ENCODE results near the gene SPTSSB. TPM values are rescaled to one million over a fixed set of nuclear protein-coding genes. Genes with fewer than 3 reads are reported as not detected.

The SPTSSB gene
- total RNA-seq, 1 donor from 2014 or later, result 0.50 TPM

DNA sequence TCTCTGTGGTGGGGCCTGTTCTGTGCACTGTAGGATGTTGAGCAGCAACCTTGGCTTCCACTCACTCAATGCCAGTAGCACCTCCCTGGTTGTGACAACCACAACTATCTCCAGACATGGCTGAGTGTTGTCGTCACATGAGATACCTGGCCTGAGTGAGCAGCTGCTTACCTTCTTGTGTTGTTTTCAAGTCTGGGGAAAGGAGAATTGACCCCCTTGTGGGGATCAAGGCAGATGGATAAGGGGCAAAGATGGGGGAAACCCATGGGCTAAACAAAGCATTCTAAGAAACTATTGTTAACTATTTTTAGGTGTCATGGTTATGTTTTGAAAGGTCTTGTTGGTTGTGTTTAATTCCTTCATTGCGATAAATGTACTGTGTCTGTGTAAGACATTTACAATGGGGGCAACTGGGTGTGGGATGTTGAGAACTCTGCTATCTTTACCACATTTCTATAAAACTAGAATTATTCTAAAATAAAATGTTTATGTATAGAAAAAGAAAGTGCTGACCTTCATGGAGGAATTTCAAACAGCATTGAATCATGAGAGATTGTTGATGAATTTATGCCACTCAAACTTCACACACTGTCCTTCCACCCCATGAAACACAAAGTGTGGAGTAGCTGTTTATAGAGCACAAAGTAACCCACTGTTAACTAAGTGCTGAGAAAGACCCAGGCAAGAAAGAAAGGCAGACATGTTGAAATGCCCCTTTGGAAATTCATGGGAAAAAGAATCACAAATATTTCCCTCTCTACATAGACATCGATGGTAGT is 48.4 kb upstream of the SPTSSB start:
- H3K36me3 ChIP-seq (ENCODE audit: insufficient read depth, low read length), result no peaks in the 10 kb centered on the region
- H3K79me2 ChIP-seq (ENCODE audit: insufficient read depth, low read length), result no peaks in the 10 kb centered on the region
- H3K4me1 Mint-ChIP-seq (ENCODE audit: low read depth, unreplicated experiment), result peaks cover 10% of the 10 kb centered on the region
- H3K9ac ChIP-seq (ENCODE audit: low read length), result no peak overlapping the region
- no peak overlapping the region for H3K27ac ChIP-seq (ENCODE audit: low read depth, low read length)
- TF ChIP-seq, protein P1, sequence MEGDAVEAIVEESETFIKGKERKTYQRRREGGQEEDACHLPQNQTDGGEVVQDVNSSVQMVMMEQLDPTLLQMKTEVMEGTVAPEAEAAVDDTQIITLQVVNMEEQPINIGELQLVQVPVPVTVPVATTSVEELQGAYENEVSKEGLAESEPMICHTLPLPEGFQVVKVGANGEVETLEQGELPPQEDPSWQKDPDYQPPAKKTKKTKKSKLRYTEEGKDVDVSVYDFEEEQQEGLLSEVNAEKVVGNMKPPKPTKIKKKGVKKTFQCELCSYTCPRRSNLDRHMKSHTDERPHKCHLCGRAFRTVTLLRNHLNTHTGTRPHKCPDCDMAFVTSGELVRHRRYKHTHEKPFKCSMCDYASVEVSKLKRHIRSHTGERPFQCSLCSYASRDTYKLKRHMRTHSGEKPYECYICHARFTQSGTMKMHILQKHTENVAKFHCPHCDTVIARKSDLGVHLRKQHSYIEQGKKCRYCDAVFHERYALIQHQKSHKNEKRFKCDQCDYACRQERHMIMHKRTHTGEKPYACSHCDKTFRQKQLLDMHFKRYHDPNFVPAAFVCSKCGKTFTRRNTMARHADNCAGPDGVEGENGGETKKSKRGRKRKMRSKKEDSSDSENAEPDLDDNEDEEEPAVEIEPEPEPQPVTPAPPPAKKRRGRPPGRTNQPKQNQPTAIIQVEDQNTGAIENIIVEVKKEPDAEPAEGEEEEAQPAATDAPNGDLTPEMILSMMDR (IDR thresholded peaks at IDR 0.05; ENCODE audit: insufficient read depth, low read depth, low read length), result no peak
- no peak for TF ChIP-seq EZH2 (IDR thresholded peaks at IDR 0.05; ENCODE audit: insufficient read depth, low read length)
- H3K9me3 ChIP-seq (ENCODE audit: insufficient read depth, low read depth, low read length), result no peaks in the 10 kb centered on the region
- FAIRE-seq (no peak), DNase-seq (ENCODE audit: low read depth) (no peak)
- H3K4me1 ChIP-seq (ENCODE audit: insufficient read depth, low read length), result peaks cover 23% of the 10 kb centered on the region
- no peak overlapping the region for H3K4me2 ChIP-seq (ENCODE audit: low read length)
- no peak overlapping the region for H3K4me3 Mint-ChIP-seq (ENCODE audit: unreplicated experiment)
- no peak overlapping the region for H2AFZ ChIP-seq (ENCODE audit: low read depth, low read length)
- H3K27me3 Mint-ChIP-seq (ENCODE audit: low read depth, unreplicated experiment), result no peaks in the 10 kb centered on the region
- no peaks in the 10 kb centered on the region for H3K36me3 Mint-ChIP-seq (ENCODE audit: low read depth, unreplicated experiment)
- no peaks in the 10 kb centered on the region for H3K27me3 ChIP-seq (ENCODE audit: insufficient read depth, low read length)
- no peaks in the 10 kb centered on the region for H4K20me1 ChIP-seq (ENCODE audit: insufficient read depth, low read length)
- no peak overlapping the region for H3K27ac Mint-ChIP-seq (ENCODE audit: unreplicated experiment)
- no peak overlapping the region for H3K4me3 ChIP-seq (ENCODE audit: insufficient read depth, low read depth, low read length)
- no peaks in the 10 kb centered on the region for H3K9me3 Mint-ChIP-seq (ENCODE audit: unreplicated experiment)

DNA sequence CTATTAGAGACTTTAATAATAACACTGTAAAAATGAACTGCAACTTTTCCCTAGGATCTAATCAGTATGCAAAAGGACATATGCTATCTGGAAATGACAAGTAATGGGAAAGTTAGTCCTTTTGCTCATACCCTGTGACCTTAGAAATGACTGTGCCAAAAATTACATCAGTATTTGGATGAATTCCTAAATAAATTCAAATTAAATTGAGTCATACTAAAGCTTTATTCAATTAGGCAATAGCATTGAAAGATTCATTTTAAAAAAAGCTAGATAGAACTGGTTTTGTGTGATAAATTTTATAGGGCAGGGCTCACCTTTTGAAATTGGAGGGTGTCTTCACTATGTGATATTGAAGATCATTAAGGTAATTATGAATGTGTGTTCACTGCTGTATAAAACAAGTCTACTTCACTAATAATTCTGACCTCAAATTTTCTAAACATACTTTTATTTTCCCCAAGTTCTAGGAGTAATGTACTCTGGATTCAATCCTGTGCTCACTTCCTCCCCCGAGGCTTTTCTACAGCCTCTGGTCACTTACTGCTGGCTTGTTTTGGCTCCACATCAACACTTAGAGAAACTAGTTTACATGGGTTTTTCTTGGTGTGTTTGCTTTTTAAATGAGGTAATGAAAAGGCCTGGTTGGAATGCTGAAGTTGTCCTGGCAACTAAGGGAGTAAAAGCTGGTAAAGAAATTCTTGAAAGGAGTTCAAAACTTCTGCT is 44.4 kb upstream of the SPTSSB start:
- no peak overlapping the region for H2AFZ ChIP-seq (ENCODE audit: low read depth, low read length)
- no peaks in the 10 kb centered on the region for H3K36me3 ChIP-seq (ENCODE audit: insufficient read depth, low read length)
- peaks cover 4% of the 10 kb centered on the region for H3K4me1 Mint-ChIP-seq (ENCODE audit: low read depth, unreplicated experiment)
- FAIRE-seq, result peak; percentile 58
- peak overlapping the region; percentile 54 for H3K27ac Mint-ChIP-seq (ENCODE audit: unreplicated experiment)
- H3K27me3 Mint-ChIP-seq (ENCODE audit: low read depth, unreplicated experiment), result peaks cover 2% of the 10 kb centered on the region
- peak overlapping the region; percentile 63 for H3K4me2 ChIP-seq (ENCODE audit: low read length)
- no peak overlapping the region for H3K4me3 ChIP-seq (ENCODE audit: insufficient read depth, low read depth, low read length)
- peak overlapping the region; percentile 90 for H3K27ac ChIP-seq (ENCODE audit: low read depth, low read length)
- DNase-seq (ENCODE audit: low read depth), result peak; percentile 88
- H3K9me3 Mint-ChIP-seq (ENCODE audit: unreplicated experiment), result no peaks in the 10 kb centered on the region
- H3K9me3 ChIP-seq (ENCODE audit: insufficient read depth, low read depth, low read length), result no peaks in the 10 kb centered on the region
- no peaks in the 10 kb centered on the region for H3K36me3 Mint-ChIP-seq (ENCODE audit: low read depth, unreplicated experiment)
- no peaks in the 10 kb centered on the region for H3K79me2 ChIP-seq (ENCODE audit: insufficient read depth, low read length)
- no peaks in the 10 kb centered on the region for H3K27me3 ChIP-seq (ENCODE audit: insufficient read depth, low read length)
- H3K9ac ChIP-seq (ENCODE audit: low read length), result peak overlapping the region; percentile 78
- no peak for TF ChIP-seq EZH2 (IDR thresholded peaks at IDR 0.05; ENCODE audit: insufficient read depth, low read length)
- TF ChIP-seq, protein P1 (IDR thresholded peaks at IDR 0.05; ENCODE audit: insufficient read depth, low read depth, low read length), result no peak
- peaks cover 34% of the 10 kb centered on the region for H3K4me1 ChIP-seq (ENCODE audit: insufficient read depth, low read length)
- H3K4me3 Mint-ChIP-seq (ENCODE audit: unreplicated experiment), result no peak overlapping the region
- no peaks in the 10 kb centered on the region for H4K20me1 ChIP-seq (ENCODE audit: insufficient read depth, low read length)
